Upper lobe of left lung (tissue), 4 donors: ENCODE results near the gene AGAP4.
"Not testable (repeated sequence)": the region's sequence is repeated elsewhere in the genome, so short reads cannot be mapped to it uniquely, and the experiment has no call there.

ENCODE experiments used
- EP300 ChIP-seq, 4 donors: sonication (generic); formaldehyde crosslinking; IDR thresholded peaks; one replicate each; pipeline ENCODE4 v1.5.1; 2017; ENCODE audit warnings: antibody characterized with exemption in 4 of 4, control low read depth in 2 of 4
- POLR2A ChIP-seq, 4 donors: fragments of 450-650 bp; IDR thresholded peaks; one replicate each; pipeline ENCODE4 v1.5.1; 2016 to 2017; ENCODE audit warnings: antibody characterized with exemption in 4 of 4, mild to moderate bottlenecking in 2 of 4
- POLR2AphosphoS5 ChIP-seq, 2 donors: sonication (generic); formaldehyde crosslinking; IDR thresholded peaks; one replicate each; pipeline ENCODE4 v1.5.1; 2017; ENCODE audit warnings: antibody characterized with exemption in 2 of 2
- TF ChIP-seq, protein P1 (sequence below), 6 experiments: fragments of 450-650 bp in 4 of 6; fragments of 200-600 bp in 2 of 6; sonication (generic) in 2 of 6; IDR thresholded peaks; one replicate each; pipeline ENCODE4 v1.5.1; 2016 to 2019; ENCODE audit warnings: antibody characterized with exemption in 6 of 6

DNA sequence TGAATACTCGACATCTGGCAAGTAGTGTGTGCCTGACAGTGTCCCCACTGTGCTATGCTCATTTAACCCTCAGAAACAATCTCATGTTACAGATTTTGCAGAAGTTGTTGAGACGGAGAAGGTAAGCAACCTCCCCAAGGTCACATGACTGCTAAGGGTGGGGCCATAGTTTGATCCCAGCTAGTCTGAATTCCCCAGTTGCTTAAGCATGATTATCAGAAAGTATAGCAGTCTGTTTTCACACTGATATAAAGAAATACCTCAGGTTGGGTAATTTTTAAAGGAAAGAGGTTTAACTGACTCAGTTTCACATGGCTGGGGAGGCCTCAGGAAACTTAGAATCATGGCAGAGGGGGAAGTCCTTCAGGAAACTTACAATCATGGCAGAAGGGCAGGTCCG, 1.2 kb upstream of the AGAP4 start:
- not testable (repeated sequence) for TF ChIP-seq POLR2A, EP300, POLR2AphosphoS5 (IDR thresholded peaks at IDR 0.05)
- TF ChIP-seq, protein P1, sequence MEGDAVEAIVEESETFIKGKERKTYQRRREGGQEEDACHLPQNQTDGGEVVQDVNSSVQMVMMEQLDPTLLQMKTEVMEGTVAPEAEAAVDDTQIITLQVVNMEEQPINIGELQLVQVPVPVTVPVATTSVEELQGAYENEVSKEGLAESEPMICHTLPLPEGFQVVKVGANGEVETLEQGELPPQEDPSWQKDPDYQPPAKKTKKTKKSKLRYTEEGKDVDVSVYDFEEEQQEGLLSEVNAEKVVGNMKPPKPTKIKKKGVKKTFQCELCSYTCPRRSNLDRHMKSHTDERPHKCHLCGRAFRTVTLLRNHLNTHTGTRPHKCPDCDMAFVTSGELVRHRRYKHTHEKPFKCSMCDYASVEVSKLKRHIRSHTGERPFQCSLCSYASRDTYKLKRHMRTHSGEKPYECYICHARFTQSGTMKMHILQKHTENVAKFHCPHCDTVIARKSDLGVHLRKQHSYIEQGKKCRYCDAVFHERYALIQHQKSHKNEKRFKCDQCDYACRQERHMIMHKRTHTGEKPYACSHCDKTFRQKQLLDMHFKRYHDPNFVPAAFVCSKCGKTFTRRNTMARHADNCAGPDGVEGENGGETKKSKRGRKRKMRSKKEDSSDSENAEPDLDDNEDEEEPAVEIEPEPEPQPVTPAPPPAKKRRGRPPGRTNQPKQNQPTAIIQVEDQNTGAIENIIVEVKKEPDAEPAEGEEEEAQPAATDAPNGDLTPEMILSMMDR (IDR thresholded peaks at IDR 0.05): not testable (repeated sequence)
